GM18907 (cell line): Measurements from ENCODE around the gene PDZD8.

Source experiments
- ATAC-seq: cut with Tn5 transposase; IDR thresholded peaks from one replicate; pipeline ENCODE4 v1.9.1; 2021; ENCODE audit warnings: mild to moderate bottlenecking, moderate library complexity; ENCODE audit not compliant: unreplicated experiment

Gene PDZD8

DNA sequence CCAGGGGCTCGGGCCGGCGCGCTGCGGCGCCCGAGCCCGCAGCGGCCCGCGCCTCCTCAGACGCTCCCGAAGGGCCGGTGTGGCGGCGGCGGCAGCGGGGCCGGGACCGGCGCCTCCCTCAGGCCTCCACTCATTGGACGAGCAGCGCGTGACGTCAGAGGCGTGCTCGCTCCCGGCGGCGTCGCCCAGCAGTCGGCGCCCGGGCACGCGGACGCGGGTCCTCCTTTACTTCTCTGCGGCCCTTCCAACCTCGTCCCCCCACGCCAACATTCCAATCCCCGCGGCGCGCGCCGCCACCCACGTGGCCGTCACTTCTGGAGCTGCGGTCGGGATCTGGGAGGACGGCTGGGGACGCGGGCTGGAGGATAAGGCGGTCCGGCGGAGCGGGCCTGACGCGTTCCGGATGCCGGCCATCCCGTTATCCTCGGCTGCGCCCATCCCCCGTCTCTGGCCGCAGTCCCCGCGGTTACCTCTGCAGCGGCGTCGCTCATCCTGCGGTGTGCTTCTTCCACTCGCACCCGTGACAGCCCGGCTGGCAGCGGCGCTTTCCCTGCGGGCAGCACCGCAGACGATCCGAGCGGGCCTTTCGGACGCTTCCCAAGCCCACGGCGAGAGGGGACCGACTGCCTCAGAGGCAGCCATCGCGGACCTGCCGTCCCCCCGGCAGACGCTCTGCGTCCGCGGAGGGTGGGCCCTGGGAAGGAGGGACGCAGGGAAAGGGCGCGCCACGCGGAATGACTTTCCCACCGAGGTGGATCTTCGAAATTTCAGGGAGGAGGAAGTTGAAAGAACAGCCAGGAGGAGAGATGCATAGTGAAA, at the start of gene PDZD8:
TSS of gene PDZD8 (minus strand) at position 81 of the 819 bp plus-strand sequence. CDS start 213 bp downstream, outside the sequence.
- peak; percentile 87 for ATAC-seq

DNA sequence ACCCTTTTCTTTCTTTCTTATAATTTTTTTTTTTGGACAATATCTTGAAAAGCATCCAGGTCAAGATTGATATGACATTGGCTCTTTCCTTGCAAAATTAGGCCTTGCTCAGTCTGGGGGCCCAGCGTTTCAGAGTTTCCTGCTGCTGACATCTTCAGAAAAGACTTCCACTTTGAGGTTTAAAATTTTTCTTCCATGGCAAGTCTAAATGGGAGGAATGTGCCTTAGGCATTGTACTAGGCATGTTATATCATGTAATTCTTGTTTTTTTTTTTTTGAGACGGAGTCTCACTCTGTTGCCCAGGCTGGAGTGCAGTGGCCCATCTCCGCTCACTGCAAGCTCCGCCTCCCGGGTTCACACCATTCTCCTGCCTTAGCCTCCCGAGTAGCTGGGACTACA, 48.9 kb upstream of the PDZD8 start:
- ATAC-seq: no peak

- no peak for ATAC-seq
Observed at GRCh38 chr10:117421985-117422384, 46.7 kb upstream of the PDZD8 start.

- no peak for ATAC-seq
Observed at GRCh38 chr10:117420768-117421167, 45.5 kb upstream of the PDZD8 start.

- ATAC-seq: no peak
Observed at GRCh38 chr10:117419921-117420320, 44.7 kb upstream of the PDZD8 start.

DNA sequence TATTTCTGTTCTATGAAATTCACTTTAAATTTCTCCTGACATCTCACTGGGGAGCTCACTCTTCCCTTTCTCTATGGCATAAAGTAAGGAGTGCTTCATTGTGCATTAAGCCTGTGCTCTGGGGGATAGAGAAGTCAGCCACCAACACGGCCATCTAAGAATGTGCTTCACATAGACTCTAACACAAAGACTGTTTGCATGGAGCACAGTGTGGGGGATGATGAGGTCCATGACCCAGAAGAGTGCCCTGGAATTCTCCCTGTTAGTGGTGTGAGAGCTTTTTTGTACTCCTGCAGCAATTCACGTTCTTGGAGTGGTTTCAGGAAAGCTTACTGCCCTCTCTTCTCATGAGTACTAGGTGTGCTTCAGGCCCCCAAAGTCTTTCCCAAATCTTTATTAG, 43.9 kb upstream of the PDZD8 start:
- no peak for ATAC-seq

- ATAC-seq: no peak
Observed at GRCh38 chr10:117418121-117418520, 42.9 kb upstream of the PDZD8 start.

DNA sequence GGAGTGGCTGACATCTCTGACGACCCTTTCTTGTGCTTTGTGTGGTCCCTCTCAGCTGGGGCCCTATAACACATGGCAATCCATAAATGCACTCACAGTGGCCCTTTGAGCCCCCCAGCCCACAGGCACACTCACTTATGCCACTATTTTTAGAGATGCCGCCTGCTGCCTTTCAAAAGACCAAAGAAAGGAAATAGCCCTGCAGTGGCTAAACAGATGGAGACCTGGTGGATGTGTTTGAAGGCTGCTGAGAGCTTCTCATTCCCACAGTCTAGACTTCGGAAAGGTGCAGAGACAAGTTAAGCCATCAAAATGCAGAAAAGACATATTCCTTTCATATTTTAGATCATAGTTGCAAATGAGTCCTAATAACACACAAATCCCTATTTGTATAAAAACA, 42.0 kb upstream of the PDZD8 start:
- no peak for ATAC-seq

- ATAC-seq: no peak
Observed at GRCh38 chr10:117413928-117414618, 38.8 kb upstream of the PDZD8 start.

DNA sequence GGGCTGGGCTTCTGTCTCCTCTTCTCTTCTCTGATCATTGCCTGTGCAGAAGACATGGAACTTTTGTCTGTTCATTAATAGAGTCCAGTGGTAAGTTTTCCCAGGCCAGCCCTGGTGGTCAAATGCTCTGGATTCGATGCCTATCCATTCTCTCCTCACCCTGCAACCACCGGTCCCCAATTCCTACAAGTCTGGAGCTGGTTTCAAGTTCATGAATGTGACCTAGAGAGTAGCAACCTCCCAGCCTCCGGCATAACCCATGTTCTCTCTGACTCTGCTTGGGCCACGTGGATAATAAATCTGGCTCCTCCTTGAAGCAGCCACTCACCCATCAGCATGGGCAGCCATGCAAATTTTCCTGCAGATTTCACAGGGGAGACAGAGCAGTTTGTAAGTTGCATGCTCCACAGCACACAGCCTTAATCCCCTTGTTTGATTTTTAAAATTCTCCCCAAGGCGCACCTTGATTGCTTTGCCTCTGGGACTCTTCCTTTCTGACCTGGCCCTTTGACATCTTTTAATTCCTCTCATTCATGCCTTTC, 37.3 kb upstream of the PDZD8 start:
- ATAC-seq: no peak

GRCh38 chr10:117411479-117412399, 36.5 kb upstream of the PDZD8 start:
- no peak for ATAC-seq

GRCh38 chr10:117410557-117410956, 35.3 kb upstream of the PDZD8 start:
- ATAC-seq: no peak

DNA sequence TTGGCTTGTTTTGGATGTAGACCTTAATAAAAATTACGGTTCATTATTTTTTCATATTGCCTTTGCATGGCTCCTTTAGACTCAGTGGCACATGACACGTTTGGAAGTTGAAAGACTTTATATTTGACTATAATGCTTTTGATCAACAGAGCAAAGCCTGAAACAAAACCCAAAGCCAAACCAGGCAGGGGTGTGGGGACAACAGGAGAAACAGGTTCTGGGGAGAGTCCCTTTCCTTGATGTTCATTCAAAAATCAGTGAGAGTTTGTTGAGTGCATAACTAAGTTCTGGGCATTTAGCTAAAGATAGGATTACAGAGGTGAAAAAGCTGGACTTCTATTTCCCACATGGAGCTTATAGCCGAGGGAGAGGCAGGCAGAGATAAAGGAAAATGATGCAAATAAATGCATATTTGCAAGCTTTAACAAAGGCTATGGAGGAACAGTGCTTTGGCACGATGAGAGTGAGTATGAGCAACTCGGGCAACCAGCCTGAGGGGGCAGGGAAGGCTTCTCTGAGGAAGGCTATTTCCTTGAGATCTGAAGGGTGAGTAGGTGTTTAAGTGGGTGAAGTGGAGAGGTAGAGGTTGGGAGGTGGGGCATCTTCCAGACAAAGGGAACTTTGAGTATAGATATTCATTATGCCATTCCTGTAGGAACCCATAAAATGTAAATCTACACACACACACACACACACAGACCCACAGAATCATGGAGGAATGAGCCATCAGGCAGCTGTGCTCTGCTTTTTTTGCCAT, 34.5 kb upstream of the PDZD8 start:
- no peak for ATAC-seq

DNA sequence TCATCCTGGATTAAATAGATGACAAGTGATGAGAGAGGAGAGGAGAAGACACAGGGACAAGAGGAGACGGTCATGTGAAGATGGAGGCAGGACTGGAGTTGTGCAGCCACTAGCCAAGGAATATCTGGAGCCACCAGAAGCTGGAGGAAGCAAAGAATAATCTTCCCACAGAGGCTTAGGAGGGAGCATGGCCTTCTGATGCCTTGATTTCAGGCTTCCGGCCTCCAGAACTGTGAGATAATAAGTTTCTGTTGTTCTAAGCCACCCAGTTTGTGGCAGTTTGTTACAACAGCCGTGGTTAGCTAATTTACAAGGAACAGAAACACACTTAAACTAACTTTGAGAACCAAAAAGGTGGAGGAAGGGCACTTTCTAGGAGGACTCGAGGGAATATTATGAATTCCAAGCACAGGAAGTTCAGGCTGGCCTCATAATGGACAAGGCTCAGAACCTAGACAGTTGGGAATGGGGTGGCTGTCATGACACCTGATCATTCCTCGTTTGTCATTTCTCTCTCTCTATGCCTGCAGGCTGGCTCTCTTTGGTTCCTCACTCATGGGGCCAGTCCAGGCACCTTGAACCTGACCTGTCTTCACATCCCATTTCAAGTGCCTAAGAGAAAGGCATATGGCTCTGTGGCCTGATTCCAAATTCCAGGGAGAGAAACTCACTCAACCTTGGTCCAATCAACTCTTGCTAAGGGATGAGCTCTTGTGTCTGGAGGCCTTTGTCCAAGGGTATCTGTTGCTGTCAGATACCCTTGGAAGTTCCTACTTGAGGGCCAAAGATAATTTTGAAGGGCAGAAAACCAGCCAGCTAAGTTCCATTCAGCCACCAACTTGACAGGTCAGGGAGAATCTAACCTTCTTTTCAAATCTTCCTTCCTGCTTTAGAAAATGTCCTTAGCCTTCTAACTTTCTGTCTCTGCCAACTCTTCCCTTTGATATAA, 33.5 kb upstream of the PDZD8 start:
- ATAC-seq: no peak

- ATAC-seq: no peak
Observed at GRCh38 chr10:117405730-117406129, 30.5 kb upstream of the PDZD8 start.

- no peak for ATAC-seq
Observed at GRCh38 chr10:117400329-117400728, 25.1 kb upstream of the PDZD8 start.

DNA sequence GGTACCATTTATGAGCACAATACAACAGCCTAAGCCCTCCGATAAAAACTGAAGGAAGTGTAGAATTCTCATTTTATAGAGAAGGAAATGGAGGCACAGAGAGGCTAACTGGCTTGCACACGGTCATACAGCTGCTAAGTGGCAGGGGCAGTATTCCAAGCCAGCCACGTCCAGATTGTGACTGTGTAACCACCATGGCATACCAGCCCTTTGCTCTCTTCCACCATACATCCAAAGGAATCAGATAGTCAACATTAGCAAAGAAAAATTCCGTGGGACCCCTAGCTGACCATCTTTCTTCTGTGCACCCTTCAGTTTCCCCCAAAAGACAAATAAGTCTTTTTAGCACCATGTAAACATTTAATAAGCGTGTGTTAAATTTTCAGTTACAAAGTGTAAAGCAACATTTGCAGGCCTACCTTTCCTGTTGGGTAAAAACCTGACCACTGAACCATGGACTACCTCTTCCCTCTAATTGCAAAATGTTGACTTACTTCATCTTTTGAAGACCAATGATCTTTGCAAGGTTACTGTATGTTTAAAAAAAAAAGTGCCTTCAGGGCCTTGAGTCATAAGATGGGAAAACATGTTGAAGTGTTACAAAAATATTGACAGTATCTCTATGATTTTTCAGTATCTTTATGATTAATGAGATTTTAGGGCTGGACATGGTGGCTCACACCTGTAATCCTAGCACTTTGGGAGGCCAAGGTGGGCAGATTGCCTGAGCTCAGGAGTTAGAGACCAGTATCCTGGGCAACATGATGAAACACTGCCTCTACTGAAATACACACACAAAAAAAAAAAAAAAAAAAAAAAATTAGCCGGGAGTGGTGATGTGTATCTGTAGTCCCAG, 24.3 kb upstream of the PDZD8 start:
- no peak for ATAC-seq

DNA sequence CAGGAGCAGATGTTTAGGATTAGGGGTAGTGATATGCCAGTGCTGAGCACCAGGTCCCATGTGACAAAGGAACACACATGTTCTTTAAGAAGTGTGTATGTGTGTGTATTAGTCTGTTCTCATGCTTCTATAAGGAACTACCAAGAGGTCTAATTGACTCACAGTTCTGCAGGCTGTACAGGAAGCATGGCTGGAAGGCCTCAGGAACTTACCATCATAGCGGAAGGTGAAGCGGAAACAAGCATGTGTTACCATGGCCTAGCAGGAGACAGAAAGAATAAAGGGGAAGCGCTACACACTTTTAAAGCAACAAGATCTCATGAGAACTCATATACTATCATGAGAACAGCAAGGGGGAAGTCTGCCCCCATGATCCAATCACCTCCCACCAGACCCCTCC, 22.8 kb upstream of the PDZD8 start:
- ATAC-seq: no peak
